ENCODE measurements around the gene TM4SF4.

TM4SF4 gene

DNA sequence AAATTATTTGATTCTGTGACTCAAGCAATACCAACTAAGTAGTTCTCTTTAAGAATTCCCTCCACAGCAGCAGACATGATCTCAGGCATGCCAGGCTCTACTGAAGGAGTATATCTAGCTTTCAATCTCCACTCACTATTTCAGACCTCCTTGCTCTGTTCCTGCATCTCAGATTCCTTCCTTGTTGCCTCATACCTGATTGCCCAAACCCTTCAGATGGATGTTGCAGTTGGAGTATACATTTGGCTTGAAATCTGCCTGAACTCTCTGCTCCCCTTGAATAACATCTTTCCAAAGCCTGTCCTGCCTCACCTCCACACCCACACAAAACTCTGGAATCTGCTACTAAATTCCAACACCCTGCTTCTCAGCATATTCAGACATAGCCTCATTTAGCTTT is 19.8 kb upstream of the TM4SF4 start:
- no peak for DNase-seq (ENCODE audit: extremely low read depth in 1 of 2, low read depth in 1 of 2)

DNA sequence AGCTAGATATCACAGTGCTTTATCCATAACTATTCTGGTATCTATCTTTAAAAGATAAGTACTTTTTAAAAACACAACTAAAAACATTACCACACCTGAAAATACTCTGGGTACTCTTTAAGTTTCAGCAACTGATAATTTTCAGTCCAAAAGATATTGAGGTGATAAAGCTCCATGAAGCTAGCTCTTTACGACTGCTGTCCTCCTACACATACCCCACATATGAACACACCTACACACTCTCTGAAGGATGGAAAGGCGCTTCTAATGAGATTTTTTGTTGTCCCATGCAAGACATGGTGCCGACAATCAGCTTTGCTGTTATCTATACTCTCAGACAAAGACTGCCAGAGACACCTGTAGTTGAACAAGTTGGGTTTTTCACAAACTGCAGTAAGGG is 19.1 kb upstream of the TM4SF4 start:
- DNase-seq (ENCODE audit: extremely low read depth in 1 of 2, low read depth in 1 of 2) = no peak

DNA sequence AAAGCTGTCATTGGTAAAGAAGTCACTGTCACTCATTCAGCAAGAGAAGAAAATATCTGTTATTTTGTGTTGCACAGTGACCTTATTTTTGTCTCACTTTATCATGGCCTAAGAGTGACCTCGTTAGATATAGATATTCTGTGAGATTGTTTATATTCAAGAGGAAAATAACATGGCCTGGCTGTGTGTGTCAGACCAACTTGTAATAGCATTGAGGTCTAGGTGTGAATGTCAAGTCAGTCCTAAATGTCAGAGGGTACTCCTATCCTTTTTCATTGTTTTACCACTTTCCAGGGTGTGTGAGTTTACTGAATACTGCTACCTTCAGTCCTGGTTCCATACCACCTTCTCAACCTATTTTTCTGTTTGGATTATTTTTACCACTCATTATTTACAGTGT is 18.5 kb upstream of the TM4SF4 start:
- no peak for DNase-seq (ENCODE audit: extremely low read depth in 1 of 2, low read depth in 1 of 2)

DNA sequence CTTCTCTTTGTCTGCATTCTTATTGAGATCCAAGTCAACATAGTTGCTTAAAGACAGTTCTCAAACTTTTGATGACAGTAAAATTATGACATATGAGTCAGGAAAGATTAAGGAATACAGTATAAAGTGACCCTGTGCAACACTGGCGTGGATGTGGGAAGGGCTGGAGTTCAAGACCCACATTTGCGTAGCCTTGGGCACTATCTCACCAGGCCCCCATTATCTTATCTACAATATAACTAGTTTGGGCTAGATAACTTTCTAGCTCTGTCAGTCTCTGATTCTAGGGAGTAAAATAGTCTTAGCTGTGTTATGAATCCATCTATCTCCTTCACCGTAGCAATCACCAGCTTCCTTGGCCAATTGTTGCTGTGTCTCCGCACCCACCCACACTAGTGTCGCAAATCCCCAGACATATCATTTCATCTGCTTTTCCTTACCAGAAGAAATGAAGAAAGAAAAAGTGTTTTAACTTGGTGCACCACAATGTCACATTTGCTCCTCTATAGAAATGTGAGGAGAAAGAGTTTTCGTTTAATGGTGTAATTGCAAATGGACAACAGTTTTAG is 14.9 kb upstream of the TM4SF4 start:
- no peak for DNase-seq (ENCODE audit: extremely low read depth in 1 of 2, low read depth in 1 of 2)

DNA sequence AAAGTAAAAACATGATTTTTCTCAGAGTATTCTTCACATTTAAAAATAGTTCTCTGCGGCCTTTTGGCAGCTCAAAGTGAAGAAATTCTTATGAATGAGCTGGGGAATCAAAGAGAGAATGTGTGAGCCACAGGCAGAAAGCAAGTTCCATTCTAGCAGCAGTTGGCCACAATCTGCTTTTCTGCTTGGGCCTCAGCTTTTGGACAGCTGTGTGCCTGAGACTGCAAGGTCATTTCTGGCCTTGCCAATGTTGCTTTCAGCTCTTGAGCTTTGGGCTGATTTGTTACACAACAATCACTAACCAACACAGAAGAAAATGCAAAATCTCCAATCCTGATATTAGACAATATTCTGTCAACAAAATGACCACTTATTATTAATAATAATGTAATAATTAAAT is 14.4 kb upstream of the TM4SF4 start:
- DNase-seq (ENCODE audit: extremely low read depth in 1 of 2, low read depth in 1 of 2) = no peak

DNA sequence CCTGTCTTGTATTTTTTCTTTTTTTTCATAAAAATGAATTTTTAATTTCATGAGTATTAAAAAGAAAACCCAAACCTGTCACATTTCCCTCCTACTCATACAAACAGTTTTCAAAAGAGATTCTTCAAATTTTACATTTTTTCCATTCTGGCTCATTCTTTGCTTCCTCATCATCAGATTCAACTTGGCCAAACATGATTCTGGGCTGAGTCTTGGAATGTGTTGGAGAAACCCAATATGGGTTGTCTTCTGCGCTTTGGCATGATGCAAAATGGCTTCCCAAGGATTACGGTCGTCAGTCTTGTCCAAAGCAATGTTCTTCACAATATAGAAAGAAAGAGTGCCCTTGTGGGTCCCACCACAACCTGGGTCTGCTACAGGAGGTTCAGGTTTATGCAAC is 12.4 kb upstream of the TM4SF4 start:
- no peak for DNase-seq (ENCODE audit: extremely low read depth in 1 of 2, low read depth in 1 of 2)

DNA sequence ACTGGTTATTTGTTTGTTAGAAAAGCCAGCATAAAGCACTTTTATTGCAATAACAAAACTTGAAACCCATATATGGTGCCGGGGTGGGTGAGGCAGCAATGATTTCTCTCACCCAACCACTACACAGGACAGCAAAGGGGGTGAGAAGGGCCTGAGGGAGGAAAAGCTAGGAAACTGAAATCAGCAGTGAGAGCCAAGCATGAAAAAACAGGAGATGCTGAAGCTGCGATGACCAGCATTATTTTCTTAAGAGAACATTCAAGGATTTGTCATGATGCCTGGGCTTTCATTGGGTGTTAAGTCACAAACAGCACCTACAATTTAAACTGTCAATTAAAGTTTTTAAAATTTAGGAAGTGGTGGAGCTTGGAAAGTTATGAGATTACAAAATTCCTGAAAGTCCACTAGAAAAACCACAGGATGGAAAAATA is 11.9 kb upstream of the TM4SF4 start:
- no peak for DNase-seq (ENCODE audit: extremely low read depth in 1 of 2, low read depth in 1 of 2)

DNA sequence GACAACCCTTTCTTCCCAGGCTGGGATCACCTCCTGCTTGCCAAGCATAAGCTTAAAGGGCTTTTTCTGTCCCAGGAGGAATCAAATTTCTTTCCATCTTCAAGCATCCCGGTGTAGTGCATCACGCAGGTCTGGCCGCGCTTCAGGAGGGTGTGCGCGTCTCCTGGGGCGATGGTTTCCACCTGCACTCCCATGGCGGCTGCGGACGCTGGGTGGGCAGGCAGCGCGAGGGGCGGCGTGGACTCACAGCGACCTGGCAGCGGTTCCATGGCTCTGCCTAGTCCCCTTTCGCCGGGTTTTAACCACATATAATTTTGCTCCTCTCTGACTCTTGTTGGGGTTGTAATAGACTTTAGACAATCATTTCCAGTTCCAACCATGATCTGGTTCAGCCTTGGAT is 10.6 kb upstream of the TM4SF4 start:
- no peak for DNase-seq (ENCODE audit: extremely low read depth in 1 of 2, low read depth in 1 of 2)

DNA sequence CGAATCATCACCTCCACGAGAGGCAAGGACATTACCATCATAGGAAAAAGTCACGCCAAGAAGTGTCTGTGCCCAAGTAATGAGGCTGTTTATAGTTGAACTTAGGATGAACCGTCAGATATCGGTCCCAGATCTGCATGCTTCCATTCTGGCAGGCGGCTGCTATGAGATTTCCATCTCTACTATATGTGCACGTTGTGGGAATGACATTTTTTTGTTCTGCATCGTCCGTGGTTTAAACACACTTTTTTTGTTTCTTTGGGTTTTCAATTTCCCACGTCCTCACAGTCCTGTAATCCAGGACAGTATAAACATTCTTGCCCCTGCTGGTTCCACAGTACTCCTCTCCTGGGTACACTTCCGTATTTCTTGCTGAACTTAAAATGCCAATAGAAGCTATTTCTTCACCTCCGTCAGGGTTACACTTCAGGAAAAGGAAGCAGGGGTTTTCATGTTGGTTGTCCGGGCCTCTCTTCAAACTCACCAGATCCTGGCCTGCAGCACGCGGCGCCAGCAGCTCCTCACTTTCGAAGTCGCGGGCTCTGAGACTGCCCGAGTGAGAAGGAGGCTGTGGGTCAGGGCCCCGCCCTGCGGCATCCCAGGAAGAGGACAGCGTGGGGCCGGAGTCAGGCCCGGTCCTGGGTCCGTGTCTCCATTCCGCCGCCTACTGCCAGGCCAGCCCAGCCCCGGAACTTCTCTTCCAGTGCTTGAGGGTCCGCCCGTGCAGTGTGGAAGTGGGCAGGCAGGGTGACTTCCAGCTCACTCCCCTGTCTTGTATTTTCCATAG is 9.8 kb upstream of the TM4SF4 start:
- DNase-seq (ENCODE audit: extremely low read depth in 1 of 2, low read depth in 1 of 2) = no peak

DNA sequence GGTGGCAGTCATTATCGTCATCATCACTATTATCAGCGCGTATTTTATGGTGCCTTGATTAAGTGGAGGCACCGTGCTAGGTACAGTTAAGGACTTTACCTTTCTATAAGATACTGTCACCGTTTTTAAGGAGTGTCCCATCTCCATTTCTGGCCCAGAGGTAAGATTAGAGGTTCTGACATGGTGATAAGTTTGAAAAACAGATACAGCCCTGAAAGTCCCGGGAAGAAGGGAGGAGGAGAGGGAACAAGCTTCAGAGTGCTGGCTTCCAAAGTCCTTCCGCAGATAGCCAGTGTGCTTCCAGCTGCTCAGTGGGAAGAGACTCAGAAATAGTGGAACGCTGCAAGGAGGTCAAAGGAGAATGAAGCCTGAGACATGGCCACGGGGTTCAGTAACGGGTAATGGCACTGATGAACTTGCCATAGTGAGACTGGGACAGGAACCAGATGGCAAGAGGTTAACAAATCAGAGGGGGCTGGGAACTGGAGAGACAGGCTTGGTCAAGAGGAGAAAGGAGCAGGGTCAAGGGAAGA is 9.1 kb upstream of the TM4SF4 start:
- DNase-seq (ENCODE audit: extremely low read depth in 1 of 2, low read depth in 1 of 2) = no peak

DNA sequence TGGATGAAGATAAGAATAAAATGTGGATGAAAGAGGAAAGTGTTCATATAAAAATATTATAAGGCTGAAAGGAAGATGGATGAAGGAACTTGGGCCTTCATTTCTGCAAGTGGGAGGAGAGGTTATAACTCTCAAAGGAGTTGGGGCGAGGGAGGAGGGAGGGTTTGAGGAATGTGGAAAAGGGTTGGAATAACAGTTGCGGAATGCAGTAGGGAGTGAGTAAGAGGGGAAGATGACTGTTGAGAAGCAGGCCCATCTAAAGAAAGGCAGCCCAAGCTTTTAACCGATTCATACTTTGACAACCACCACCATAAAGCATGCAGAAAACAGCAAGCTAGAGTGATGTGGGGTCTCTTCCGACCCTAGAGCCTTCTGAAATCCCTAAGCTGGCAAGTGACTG is 8.3 kb upstream of the TM4SF4 start:
- DNase-seq (ENCODE audit: extremely low read depth in 1 of 2, low read depth in 1 of 2) = no peak

DNA sequence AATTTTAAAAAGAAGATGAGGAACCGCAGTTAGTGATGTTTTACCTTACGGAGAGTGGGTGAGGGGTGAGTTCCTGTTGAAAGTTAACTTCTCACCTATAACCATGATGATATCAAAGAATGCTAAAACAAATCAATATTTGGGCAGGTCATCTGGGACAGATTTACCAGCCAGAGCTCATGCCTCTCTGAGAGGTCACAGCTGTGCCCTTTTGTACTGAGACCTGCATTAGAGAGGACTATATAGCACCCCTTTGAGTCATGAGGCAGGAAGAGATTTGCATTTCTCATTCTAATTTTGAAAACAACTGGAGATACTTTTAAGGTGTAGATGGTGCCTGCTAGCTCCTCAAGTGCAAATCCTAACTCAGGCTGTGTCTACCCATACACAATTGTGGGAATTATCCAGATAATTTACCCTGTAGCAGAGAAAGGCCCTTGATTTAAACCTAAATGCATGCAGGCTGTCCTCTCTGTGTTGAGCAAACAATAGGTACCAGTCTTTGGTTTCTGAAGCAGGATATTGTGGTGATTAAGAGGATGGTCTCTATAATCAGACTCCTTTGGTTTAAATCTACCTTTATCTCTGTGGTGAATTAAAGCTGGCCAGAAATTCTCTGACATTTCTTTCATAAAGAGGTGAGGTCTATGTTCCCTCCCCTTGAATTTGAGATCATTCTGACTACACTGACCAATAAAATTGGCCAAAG is 5.8 kb upstream of the TM4SF4 start:
- no peak for DNase-seq (ENCODE audit: extremely low read depth in 1 of 2, low read depth in 1 of 2)

DNA sequence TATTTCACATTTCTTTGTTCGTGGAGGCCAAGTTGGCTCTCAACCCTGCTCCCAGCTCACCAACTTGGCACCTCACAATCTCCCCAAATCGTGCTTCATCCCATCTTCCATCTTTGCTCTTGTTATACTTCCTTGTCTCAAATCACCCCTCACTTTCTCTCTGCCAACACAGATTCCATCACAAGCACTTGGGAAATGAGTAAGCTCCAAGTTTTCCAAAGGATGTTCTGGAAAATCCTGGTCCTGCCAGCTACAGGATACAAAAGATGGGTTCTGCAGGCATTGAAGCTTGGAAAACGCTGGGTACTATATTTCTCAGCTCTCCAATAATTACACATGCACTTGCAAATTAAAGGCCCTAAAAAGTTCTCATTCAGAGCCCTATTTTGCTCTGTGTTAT is 4.1 kb upstream of the TM4SF4 start:
- DNase-seq (ENCODE audit: extremely low read depth in 1 of 2, low read depth in 1 of 2) = no peak

DNA sequence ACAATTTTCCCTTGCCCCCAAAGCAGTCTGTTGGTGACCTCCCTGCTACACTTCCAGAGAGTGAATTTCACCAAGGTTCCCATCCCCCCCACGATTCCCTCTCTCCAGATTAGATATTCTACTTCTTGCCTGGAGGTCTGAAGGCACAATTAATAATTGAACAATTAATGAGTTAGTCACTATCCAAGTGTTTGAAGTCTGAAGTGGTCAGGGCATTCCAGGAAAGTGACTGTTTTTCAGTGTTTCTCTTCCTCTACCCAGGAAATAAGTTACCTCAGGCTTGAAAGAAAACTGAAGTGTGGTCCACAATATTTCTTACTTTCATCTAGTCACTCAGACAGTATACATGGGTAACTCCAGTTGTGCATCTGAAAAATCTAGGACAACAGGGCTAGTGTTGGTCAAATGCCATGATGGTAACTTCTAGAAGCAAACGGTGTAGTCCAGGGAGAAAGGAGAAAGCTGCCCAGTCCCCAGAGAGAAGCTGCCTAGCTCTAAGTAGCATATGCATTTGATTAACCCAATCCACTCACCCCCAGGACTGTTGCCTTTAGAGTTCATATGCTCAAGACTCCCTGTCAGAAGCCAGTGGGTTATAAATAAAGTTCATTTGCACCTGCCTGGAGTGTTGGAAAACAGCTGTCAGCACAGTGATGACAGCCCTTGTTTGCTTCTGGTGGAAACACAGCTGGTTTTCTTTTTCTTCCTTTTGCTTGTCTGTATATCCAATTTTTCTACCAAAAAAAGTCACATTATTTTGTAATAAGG is 2.3 kb upstream of the TM4SF4 start:
- DNase-seq (ENCODE audit: extremely low read depth in 1 of 2, low read depth in 1 of 2) = no peak

DNA sequence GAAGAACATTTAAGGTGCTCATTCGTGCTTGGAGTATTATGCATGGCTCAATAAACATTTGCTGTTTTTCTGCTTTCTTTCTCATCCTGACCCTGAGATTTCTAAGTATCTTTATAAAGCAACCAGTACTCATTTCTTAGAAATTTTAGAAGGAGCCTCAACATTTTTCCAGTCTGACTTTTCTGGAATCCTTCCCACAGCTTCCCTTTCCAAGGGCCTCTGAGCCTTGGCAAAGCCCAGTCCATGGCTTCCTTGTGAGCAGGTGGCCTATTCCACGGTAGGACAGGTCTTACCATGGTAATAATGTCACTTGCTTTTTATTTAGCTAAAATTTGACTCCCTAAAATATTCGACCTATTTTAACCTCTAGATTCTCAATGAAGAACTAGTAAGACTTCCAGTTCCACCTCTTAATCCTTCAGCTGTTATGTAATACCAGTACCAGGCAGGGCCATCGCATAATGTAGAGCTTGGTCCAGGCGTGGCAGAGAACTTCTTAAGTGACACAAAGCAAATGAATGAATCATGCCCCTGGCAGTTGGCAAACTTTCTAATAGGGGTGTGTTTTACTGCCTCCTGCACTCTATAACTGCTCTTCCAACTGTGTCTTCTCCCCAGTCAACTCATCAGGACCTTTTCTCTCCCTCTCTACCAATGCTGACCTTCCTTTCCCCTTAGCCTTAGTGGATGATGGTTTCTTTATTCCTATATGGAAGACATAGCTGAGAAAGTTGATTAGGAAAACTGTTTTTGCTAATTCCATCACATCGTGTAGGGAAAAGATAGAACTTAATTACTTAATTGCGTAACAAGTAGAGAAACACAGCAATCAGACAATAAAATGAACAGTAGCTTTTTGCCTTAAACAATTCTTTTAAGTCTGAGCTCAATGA is 894 bp upstream of the TM4SF4 start:
- no peak for DNase-seq (ENCODE audit: extremely low read depth in 1 of 2, low read depth in 1 of 2)

DNA sequence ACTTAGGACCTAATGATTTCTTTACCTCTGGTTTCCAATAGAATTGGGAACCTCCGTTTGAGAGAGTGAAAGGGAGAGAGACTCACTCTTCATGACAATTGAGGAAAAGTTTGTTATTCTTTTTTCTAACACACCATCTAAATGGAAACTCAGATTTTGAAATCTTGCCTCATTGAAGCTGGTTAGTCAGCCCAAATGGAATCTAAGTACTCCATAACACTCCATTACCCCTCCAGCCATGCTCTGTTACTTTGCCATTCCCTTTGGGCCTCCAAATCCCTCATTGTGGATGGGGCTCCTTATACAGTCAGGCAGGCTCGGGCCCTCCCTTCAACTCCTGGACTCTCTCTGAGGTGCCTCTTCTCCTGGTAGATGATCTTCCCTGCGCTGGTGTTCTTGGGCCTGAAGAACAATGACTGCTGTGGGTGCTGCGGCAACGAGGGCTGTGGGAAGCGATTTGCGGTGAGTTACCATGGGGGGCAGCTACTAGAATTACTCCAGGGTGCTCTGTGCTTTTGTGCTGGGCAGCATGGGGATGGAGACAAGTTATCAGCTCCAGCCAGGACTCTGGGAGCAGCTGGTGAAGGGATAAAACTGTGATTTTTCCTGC is 1.1 kb downstream of the TM4SF4 start:
- DNase-seq (ENCODE audit: extremely low read depth in 1 of 2, low read depth in 1 of 2) = no peak

DNA sequence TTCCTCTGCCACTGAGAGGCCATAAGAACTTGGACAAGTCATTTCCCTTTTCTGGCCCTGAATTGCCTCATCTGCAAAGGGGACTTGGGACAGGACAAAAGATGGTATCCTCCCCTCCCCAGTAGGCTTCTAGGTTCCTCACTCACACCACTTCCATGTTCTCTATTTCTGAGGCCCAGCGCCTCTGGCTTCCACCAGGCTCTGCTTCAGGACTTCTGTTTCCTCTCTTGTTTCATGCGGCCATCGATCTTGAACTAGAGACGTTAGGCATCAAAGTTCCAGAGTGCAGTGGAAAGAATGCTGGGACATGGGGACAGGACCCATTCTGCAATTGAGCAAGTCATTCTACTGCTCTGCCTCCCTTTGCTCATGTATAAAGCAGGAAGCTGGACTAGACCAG is 1.7 kb downstream of the TM4SF4 start:
- no peak for DNase-seq (ENCODE audit: extremely low read depth in 1 of 2, low read depth in 1 of 2)

DNA sequence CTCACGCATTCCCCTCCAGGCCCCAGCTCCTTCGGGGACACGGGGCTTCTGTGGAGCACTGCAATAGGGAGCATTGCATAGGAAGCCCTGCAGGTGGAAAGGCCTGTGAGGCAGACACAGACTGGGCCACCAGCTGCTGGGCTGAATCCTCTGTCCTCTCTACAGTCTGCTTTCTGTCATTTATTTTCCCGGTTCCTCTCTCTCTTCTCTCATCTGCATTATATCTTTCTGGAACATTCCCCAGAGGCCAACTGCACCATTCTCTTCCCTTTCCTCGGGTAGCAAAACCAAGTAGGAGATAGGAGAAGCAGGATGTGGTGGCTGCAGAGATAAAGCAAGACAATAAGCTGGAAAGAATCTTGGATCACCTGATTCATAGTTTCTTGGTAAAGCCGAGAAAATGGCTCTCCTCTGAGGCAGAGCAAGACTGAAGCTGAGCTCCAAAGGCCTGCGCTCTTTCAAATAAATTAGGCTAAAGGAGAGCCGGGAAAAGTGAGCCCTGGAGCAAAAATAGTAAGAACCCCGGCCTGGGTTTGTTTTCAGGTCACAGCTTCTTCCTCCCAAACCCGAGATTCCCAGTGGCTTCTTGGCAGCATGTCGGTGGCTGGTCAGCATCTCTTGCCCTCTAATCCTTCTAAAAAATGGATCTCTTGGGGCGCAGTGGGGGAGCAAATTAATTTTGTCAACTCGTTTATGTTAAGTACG is 5.3 kb downstream of the TM4SF4 start:
- no peak for DNase-seq (ENCODE audit: extremely low read depth in 1 of 2, low read depth in 1 of 2)

DNA sequence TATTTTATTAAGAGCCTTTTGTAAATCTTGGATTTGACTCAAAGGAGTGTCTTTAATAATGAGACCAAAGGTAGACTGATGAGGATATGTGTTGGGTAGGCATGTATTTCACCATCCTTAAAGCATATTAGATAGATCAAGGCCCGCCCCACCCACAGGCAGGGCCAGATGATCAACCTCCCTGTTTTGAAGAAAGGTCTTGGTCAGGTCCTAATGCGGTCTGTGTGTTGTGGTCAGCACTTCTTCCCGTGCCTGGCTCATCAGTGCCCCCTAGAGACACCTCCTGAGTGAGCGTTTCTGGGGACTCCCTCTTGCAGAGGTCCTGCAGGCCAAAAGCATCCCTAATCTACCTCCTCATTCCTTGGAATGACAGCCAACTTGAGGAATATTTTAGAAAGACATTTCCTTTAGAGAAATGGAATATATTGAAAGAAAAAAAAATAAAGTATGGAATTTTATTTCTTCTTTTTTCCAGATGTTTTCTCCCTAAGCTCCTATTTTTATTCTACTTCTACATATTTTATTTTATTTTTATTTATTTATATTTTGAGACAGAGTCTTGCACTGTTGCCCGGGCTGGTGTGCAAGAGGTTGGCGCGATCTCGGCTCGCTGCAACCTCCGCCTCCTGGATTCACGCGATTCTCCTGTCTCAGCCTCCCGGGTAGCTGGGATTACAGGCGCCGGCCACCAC is 6.0 kb downstream of the TM4SF4 start:
- peak in 1 of 2 donors; percentile 20 for DNase-seq (ENCODE audit: extremely low read depth in 1 of 2, low read depth in 1 of 2)

Measured in stimulated activated CD8-positive, alpha-beta memory T cell treated with anti-CD3 and anti-CD28 coated beads, Interleukin-7, amount 100 ng/mL, for 48 hours (primary cell).